ENCODE data around the gene CLEC18B. TPM values are rescaled to one million over a fixed set of nuclear protein-coding genes. Genes with fewer than 3 reads are reported as not detected.
A peak's percentile ranks its signal among the peaks of the same experiment; 100 is the strongest.
"Not testable (repeated sequence)": the region's sequence is repeated elsewhere in the genome, so short reads cannot be mapped to it uniquely, and the experiment has no call there.

CLEC18B gene
- total RNA-seq, 1 donor from 2014 or later: 122 TPM

GRCh38 chr16:74412775-74413390, 8.4 kb downstream of the CLEC18B start:
- not testable (repeated sequence) for H3K27me3 ChIP-seq (ENCODE audit: control insufficient read depth, insufficient read depth, low read length); H3K4me3 ChIP-seq (ENCODE audit: low read depth, low read length); DNase-seq (ENCODE audit: low read depth); H3K36me3 ChIP-seq (ENCODE audit: control insufficient read depth, insufficient read depth, low read length)

- not testable (repeated sequence) for H3K36me3 ChIP-seq (ENCODE audit: control insufficient read depth, insufficient read depth, low read length); H3K27me3 ChIP-seq (ENCODE audit: control insufficient read depth, insufficient read depth, low read length)
Measured at GRCh38 chr16:74412138-74412774, 9.0 kb downstream of the CLEC18B start.

GRCh38 chr16:74410981-74411380, 10.3 kb downstream of the CLEC18B start:
- H3K27me3 ChIP-seq (ENCODE audit: control insufficient read depth, insufficient read depth, low read length); H3K4me3 ChIP-seq (ENCODE audit: low read depth, low read length); DNase-seq (ENCODE audit: low read depth); H3K36me3 ChIP-seq (ENCODE audit: control insufficient read depth, insufficient read depth, low read length): not testable (repeated sequence)

More at GRCh38 chr16:74412138-74412774, 9.0 kb downstream of the CLEC18B start:
- H3K4me3 ChIP-seq (ENCODE audit: low read depth, low read length); DNase-seq (ENCODE audit: low read depth): not testable (repeated sequence)

- not testable (repeated sequence) for H3K36me3 ChIP-seq (ENCODE audit: control insufficient read depth, insufficient read depth, low read length); H3K4me3 ChIP-seq (ENCODE audit: low read depth, low read length); H3K27me3 ChIP-seq (ENCODE audit: control insufficient read depth, insufficient read depth, low read length); DNase-seq (ENCODE audit: low read depth)
Measured at GRCh38 chr16:74410057-74410957, 11.0 kb downstream of the CLEC18B start.

- not testable (repeated sequence) for H3K27me3 ChIP-seq (ENCODE audit: control insufficient read depth, insufficient read depth, low read length); H3K4me3 ChIP-seq (ENCODE audit: low read depth, low read length); H3K36me3 ChIP-seq (ENCODE audit: control insufficient read depth, insufficient read depth, low read length); DNase-seq (ENCODE audit: low read depth)
Measured at GRCh38 chr16:74409185-74409981, 11.9 kb downstream of the CLEC18B start.

- H3K27me3 ChIP-seq (ENCODE audit: control insufficient read depth, insufficient read depth, low read length); DNase-seq (ENCODE audit: low read depth); H3K36me3 ChIP-seq (ENCODE audit: control insufficient read depth, insufficient read depth, low read length): not testable (repeated sequence)
- peak overlapping the region; percentile 30 for H3K4me3 ChIP-seq (ENCODE audit: low read depth, low read length)
Measured at GRCh38 chr16:74407362-74407705, 13.9 kb downstream of the CLEC18B start.

GRCh38 chr16:74406600-74407361, 14.5 kb downstream of the CLEC18B start:
- peak overlapping the region; percentile 30 for H3K4me3 ChIP-seq (ENCODE audit: low read depth, low read length)
- not testable (repeated sequence) for H3K27me3 ChIP-seq (ENCODE audit: control insufficient read depth, insufficient read depth, low read length); DNase-seq (ENCODE audit: low read depth); H3K36me3 ChIP-seq (ENCODE audit: control insufficient read depth, insufficient read depth, low read length)

GRCh38 chr16:74404148-74404933, 16.9 kb downstream of the CLEC18B start:
- H3K36me3 ChIP-seq (ENCODE audit: control insufficient read depth, insufficient read depth, low read length); DNase-seq (ENCODE audit: low read depth); H3K27me3 ChIP-seq (ENCODE audit: control insufficient read depth, insufficient read depth, low read length); H3K4me3 ChIP-seq (ENCODE audit: low read depth, low read length): not testable (repeated sequence)

GRCh38 chr16:74400238-74400637, 21.0 kb downstream of the CLEC18B start:
- H3K4me3 ChIP-seq (ENCODE audit: low read depth, low read length); H3K27me3 ChIP-seq (ENCODE audit: control insufficient read depth, insufficient read depth, low read length); H3K36me3 ChIP-seq (ENCODE audit: control insufficient read depth, insufficient read depth, low read length); DNase-seq (ENCODE audit: low read depth): not testable (repeated sequence)

- not testable (repeated sequence) for H3K4me3 ChIP-seq (ENCODE audit: low read depth, low read length); H3K27me3 ChIP-seq (ENCODE audit: control insufficient read depth, insufficient read depth, low read length); DNase-seq (ENCODE audit: low read depth); H3K36me3 ChIP-seq (ENCODE audit: control insufficient read depth, insufficient read depth, low read length)
Measured at GRCh38 chr16:74398212-74398895, 22.9 kb downstream of the CLEC18B start.

- H3K27me3 ChIP-seq (ENCODE audit: control insufficient read depth, insufficient read depth, low read length); H3K4me3 ChIP-seq (ENCODE audit: low read depth, low read length); H3K36me3 ChIP-seq (ENCODE audit: control insufficient read depth, insufficient read depth, low read length): not testable (repeated sequence)
- DNase-seq (ENCODE audit: low read depth): peak; percentile 26
Measured at GRCh38 chr16:74396521-74397017, 24.7 kb downstream of the CLEC18B start.

GRCh38 chr16:74394604-74395003, 26.7 kb downstream of the CLEC18B start:
- H3K36me3 ChIP-seq (ENCODE audit: control insufficient read depth, insufficient read depth, low read length); H3K27me3 ChIP-seq (ENCODE audit: control insufficient read depth, insufficient read depth, low read length); DNase-seq (ENCODE audit: low read depth); H3K4me3 ChIP-seq (ENCODE audit: low read depth, low read length): not testable (repeated sequence)
